Measurements from ENCODE around the gene NEK6.

DNA sequence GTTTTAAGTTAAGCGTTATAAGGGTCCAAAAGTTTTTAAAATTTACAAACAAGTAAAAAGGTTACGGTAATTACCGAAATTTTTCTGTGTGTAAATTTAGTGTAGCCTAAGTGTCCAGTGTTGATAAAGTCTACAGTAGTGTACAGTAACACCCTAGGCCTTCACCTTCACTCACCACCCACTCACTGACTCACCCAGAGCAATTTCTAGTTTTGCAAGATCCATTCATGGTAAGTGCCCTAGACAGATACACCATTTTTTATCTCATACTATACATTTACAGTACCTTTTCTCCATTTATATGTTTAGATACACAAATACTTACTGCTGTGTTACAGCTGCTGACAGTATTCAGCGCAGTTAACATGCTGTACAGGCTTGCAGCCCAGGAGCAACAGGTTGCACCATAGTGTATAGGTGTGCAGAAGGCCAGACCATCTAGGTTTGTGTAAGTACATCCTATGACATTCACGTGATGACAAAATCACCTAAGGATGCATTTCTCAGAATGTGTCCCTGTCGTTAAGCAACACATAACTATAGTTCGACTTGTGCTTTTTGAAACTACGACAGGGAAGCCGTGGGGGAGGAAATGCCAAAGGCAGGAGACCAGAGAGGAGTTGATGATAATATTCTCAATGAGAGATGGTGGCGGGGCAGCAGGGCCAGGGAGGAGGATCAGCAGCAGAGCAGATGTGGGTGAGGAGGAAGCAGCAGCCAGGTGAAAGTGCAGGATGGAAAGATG is 108.9 kb downstream of the NEK6 start:
- TF ChIP-seq, protein P1, sequence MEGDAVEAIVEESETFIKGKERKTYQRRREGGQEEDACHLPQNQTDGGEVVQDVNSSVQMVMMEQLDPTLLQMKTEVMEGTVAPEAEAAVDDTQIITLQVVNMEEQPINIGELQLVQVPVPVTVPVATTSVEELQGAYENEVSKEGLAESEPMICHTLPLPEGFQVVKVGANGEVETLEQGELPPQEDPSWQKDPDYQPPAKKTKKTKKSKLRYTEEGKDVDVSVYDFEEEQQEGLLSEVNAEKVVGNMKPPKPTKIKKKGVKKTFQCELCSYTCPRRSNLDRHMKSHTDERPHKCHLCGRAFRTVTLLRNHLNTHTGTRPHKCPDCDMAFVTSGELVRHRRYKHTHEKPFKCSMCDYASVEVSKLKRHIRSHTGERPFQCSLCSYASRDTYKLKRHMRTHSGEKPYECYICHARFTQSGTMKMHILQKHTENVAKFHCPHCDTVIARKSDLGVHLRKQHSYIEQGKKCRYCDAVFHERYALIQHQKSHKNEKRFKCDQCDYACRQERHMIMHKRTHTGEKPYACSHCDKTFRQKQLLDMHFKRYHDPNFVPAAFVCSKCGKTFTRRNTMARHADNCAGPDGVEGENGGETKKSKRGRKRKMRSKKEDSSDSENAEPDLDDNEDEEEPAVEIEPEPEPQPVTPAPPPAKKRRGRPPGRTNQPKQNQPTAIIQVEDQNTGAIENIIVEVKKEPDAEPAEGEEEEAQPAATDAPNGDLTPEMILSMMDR (conservative IDR thresholded peaks at IDR 0.05; ENCODE audit: low read length): no peak
- TF ChIP-seq EZH2phosphoT487 (IDR thresholded peaks at IDR 0.05; ENCODE audit: borderline replicate concordance, low read depth, low read length): no peak
